ENCODE results near the gene KIRREL3.

KIRREL3 gene

GRCh38 chr11:126426106-126426505 is 574.5 kb downstream of the KIRREL3 start:
- ChIA-PET POLR2A (no interaction called here), CTCF (interaction anchor here (5.3 kb wide), 1 partner anchor 116 kb away, joined by 30 read pairs; no protein-coding TSS in a partner anchor)
- H3K4me3 ChIP-seq (ENCODE audit: low read depth, low read length), result no peak overlapping the region
- no peak for DNase-seq (ENCODE audit: low read depth, low spot score)
- no peak for TF ChIP-seq CTCF (IDR thresholded peaks at IDR 0.05; ENCODE audit: insufficient read depth, low read length, missing control alignments)

GRCh38 chr11:126424471-126425039 is 576.0 kb downstream of the KIRREL3 start:
- DNase-seq (ENCODE audit: low read depth, low spot score), result no peak
- H3K4me3 ChIP-seq (ENCODE audit: low read depth, low read length), result no peak overlapping the region
- no peak for TF ChIP-seq CTCF (IDR thresholded peaks at IDR 0.05; ENCODE audit: insufficient read depth, low read length, missing control alignments)
- POLR2A ChIA-PET, result no interaction called here
- CTCF ChIA-PET, result interaction anchor here (1.1 to 9.7 kb wide), 4 partner anchors 13 to 114 kb away, joined by 3 to 67 read pairs (median 18); no protein-coding TSS in a partner anchor

- CTCF ChIA-PET, result interaction anchor here (1.0 to 9.7 kb wide), 3 partner anchors 36 to 113 kb away, joined by 3 to 67 read pairs (median 6); no protein-coding TSS in a partner anchor
- POLR2A ChIA-PET, result interaction anchor here (0.6 kb wide), 1 partner anchor 106 kb away, joined by 4 read pairs; no protein-coding TSS in a partner anchor
- TF ChIP-seq CTCF (IDR thresholded peaks at IDR 0.05; ENCODE audit: insufficient read depth, low read length, missing control alignments), result no peak
- H3K4me3 ChIP-seq (ENCODE audit: low read depth, low read length), result no peak overlapping the region
- no peak for DNase-seq (ENCODE audit: low read depth, low spot score)
Observed at GRCh38 chr11:126423743-126424142, 576.8 kb downstream of the KIRREL3 start.

GRCh38 chr11:126423154-126423553 is 577.4 kb downstream of the KIRREL3 start:
- no peak overlapping the region for H3K4me3 ChIP-seq (ENCODE audit: low read depth, low read length)
- CTCF ChIA-PET, result interaction anchor here (1.0 to 9.7 kb wide), 4 partner anchors 11 to 112 kb away, joined by 3 to 67 read pairs (median 9); no protein-coding TSS in a partner anchor
- POLR2A ChIA-PET, result interaction anchor here (0.6 kb wide), 1 partner anchor 105 kb away, joined by 4 read pairs; no protein-coding TSS in a partner anchor
- no peak for DNase-seq (ENCODE audit: low read depth, low spot score)
- TF ChIP-seq CTCF (IDR thresholded peaks at IDR 0.05; ENCODE audit: insufficient read depth, low read length, missing control alignments), result no peak

- H3K4me3 ChIP-seq (ENCODE audit: low read depth, low read length), result no peak overlapping the region
- ChIA-PET POLR2A (no interaction called here), CTCF (interaction anchor here (2.9 to 9.7 kb wide), 3 partner anchors 11 to 112 kb away, joined by 12 to 67 read pairs (median 16); no protein-coding TSS in a partner anchor)
- no peak for DNase-seq (ENCODE audit: low read depth, low spot score)
- TF ChIP-seq CTCF (IDR thresholded peaks at IDR 0.05; ENCODE audit: insufficient read depth, low read length, missing control alignments), result no peak
Observed at GRCh38 chr11:126422446-126422845, 578.1 kb downstream of the KIRREL3 start.

GRCh38 chr11:126421271-126421671 is 579.3 kb downstream of the KIRREL3 start:
- no peak overlapping the region for H3K4me3 ChIP-seq (ENCODE audit: low read depth, low read length)
- CTCF ChIA-PET, result interaction anchor here (1.1 to 9.7 kb wide), 4 partner anchors 9 to 111 kb away, joined by 4 to 67 read pairs (median 14); no protein-coding TSS in a partner anchor
- DNase-seq (ENCODE audit: low read depth, low spot score), result no peak
- POLR2A ChIA-PET, result no interaction called here
- no peak for TF ChIP-seq CTCF (IDR thresholded peaks at IDR 0.05; ENCODE audit: insufficient read depth, low read length, missing control alignments)
